Nucleus accumbens (tissue), 56 donors: ENCODE measurements around the gene ADAM19.

ENCODE experiments used
- DNase-seq, 56 donors: peaks; one replicate each; lab custom pipeline; 2025; lab: John Stamatoyannopoulos, UW

The ADAM19 gene

DNA sequence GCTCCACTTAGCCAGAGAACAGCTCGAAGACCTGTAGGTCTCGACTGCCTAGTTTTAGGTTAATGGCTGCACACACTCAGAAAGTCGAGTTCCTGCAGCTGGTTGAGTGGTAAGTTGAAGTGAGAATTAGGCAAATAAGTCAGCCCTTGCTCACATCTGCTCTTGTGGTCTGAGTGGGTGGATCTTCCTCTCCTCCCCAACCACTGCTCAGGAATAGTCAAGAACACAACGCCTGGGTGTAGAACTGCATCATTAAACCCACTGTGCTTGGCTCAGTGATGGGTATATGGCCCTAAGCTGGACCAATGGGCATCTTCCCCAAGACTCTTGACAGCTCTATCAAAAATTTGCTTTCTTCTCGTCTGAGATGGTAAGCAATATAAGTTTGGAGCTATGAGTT, 20.9 kb upstream of the ADAM19 start:
- DNase-seq = no peak

DNA sequence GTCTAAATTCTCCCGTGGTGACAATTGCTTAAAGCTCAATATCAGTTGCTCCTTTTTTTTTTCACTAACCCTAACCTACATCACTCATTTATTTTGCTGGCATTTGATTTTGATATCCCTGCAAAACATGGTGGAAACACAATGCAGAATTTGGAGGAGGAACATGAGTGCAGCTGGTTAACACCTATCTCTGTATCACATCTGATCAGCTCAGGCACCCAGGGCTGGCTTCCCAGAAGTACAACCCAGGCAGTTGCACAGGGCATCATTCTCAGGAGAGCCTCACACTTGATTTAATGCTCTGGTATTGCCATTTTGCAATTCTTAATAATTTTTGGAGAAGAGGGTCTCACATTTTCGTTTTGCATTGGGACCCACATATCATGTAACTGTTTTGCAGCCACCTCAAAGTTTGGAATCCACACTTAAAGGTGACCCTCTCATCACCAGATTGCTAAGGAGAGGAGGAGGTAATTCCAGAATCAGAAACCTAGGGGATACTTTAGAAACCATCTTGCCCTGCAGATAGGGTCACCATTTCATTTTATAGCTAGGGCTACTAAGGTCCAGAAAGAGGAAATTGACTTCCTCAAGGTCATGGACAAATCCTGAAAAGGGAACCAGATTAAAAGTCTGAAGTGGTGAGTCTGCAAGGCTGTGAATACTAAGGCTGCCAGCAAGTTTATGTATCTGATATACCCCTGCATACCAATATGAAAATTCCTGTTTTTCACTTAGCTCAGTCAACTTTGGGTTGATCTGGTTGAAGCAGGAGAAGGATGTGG, 19.3 kb upstream of the ADAM19 start:
- no peak for DNase-seq

DNA sequence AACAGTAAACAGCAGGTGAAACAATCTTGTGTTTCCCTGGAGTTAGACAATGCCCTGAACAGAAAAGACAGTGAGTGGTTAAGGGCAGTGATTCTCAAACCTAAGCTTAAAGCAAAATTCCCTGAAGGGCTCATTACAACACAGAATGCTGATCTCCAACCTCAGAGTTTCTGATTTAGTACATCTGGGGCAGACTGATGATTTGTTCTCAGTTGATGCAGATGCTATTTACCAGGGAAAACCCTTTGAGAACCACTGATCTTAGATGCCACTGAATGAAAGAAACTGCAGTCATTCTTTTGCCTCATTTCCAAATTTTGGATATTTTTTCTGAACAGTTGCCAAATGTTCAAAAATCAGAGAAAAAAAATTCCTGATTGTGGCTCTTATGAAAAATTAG, 18.7 kb upstream of the ADAM19 start:
- DNase-seq = no peak

DNA sequence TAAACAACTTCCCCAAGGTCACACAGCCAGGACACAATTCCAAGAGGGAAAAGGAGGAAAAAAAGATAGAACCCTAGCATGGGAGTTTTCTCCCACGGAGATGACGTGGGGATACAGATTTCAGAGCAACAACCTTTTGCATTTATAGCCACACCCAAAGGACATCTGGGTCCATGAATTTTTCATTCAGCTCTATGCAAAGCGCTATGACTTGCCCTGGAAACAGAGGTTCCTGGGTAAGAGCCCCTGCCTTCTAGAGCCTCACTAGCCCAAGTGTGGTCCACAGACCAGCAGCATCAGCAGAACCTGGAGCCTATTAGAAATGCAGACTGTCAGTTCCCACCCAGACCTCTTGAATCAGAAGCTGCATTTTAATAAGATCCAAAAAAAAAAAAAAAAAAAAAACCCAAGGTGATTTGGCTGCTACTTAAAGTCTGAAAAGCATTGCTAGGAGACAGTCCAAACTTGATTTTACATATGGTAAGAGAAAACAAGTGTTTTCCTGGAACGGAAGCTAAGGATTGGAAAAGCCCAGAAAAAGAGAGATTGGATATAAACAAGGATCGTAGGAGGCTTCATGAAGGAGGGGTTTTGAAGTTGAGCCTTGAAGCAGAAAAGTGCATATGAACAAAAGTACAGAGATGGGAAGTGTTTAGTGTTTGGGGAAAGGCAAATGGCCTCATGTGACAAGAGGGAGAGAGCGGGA, 17.6 kb upstream of the ADAM19 start:
- no peak for DNase-seq

DNA sequence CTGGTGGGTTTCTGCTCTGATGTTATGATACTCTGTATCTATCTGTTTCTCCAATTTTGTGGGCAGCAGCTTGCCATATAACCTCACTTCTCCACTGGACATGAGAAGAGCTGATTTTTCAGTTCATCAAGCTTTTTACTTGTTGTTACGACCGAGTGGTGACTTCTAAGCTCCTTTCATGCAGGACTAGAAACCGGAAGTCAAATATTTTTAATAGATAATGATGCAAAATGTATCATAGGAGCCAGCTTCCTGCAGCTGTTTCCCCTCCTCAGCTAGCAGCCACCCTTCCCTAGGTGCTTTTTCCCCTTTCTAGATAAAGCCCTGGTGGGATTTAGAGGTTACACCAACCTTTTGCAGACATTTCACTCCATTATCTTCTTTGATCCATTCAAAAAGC, 17.0 kb upstream of the ADAM19 start:
- no peak for DNase-seq

DNA sequence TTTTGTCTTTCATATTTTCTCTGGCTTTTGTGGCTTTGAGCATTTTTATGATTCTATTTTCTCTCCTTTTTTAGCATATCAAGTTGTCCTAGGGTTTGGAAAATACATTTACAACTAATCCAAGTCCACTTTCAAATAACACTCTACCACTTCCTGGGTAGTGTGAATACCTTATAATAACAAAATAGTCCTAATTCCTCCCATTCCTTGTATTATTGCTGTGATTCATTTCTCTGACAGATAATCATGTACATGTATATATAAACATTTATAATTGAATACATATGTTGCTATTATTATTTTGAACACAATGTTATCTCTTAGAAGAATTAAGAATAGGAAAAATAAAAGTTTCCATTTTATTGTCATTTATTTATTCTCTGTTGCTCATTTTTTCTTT, 14.9 kb upstream of the ADAM19 start:
- no peak for DNase-seq

DNA sequence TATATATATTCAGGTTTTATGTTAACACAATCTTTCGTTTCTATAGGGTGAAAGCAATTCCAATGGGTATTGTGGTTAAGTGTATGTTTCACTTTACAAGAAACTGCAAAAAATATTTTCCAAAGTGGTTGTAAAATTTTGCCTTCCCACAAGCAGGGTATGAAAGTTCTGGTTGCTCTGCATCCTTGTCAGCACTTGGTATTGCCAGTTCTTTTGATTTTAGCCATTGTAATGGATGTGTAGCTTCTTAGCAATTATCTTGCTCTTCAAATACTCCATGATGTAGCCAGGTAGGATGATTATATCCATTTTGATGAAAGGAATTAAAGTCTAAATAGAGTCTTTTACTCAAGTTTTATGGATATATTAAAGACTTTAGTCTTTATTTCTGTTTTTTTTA, 9.1 kb upstream of the ADAM19 start:
- no peak for DNase-seq

DNA sequence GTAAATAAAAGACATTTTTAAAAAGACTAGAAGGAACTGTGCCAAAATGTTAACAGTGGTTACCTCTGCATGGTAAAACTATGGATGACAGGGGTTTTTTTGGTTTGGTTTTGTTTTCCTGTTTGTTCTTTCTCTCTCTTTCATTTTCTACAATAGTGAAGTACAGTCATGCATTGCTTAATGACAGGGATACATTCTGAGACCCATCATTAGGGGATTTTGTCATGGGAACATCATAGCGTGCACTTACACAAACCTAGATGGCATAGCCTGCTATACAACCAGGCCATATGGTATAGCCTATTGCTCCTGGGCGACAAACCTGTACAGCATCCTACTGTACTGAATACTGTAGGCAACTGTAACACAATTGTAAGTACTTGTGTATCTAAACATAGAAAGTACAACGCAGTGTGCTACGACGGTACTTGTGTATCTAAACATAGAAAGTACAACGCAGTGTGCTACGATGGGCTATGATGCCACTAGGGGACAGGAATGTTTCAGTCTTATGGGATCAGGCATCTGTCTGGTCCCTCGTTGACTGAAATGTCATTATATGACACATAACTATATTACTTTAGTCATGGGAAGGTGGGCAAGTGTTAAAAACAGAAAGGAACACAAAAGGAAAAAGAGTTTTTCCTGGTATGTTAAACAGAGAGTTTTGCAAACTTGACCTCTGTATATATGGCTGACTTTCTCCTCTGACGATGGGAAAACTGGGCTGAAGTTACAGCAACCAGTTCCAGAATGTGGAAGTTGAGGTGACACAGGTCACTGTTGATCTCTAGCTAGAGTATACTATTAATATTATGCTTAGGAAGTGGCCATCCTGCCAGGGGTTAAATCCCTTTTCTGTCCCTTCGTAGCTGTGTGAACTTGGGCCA, 7.4 kb upstream of the ADAM19 start:
- DNase-seq = no peak

DNA sequence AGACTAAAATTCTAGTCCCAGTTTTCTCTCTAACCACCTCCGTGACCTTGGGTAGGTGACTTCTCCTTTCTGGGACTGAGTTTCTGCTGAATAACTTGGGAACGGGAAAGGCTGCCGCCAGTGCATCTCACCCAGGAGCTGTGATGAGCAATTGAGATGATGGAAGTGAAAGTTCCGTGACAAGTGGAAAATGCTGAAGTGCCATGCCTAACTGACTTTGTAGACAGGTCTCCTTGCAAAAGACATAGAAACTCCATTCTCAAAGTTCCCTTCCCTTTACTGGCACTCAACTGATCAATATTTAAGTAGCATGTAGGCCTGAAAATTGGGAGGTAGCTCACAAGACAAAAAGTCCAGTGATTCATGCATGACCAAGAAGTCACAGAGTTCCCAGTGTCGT, 6.3 kb upstream of the ADAM19 start:
- no peak for DNase-seq

DNA sequence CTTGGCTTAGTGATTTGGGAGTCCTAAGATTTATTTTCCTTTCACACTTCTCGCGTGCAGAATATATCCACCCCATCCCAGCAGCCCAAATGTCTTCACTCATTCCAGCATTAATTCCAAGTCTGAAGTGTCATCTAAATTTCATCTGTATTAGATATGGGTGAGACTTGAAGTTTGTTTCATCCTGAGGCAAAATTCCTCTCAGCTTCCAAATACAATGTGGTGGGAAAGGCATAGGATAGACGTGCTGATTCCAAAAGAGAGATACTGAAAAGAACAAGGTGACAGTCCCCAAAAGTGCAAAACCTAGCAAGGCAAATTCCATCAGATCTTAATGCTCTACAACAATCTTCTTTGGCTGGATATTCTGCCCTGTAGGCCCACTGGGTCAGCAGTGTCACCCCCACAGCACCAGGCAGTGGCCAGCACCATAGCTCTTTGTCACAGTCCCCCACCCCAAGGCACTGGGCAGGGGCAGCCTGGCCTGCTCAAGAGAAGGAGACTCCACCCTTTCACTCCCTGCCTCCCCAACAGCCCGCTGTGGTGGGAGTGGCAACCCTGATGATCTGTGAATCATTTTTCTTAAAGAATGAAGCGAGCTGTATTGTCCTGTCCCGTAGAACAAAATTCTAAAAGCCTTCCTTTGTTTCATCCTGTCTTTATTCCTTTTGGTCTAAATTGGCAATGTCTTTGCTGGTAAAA, 2.7 kb upstream of the ADAM19 start:
- DNase-seq = peak in 1 of 56 donors; percentile 9

DNA sequence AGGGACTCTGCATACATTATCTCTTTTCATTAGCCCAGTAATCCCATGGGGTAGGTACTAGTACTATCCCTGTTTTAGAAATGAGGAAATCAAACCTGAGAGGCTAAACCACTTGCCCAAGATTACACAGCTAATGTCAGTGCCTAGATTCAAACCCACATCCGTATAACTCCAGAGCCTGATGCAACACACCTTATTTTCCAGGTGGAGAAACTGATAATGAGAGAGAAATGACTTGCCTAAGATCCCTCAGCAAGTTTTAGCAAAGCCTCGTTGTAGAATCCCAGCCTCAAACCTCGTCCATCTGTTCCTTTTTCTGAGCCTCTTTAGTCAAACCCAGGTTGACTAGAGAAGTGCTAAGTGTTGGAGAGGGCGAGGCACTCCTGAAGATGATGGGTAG, 1.1 kb upstream of the ADAM19 start:
- no peak for DNase-seq

DNA sequence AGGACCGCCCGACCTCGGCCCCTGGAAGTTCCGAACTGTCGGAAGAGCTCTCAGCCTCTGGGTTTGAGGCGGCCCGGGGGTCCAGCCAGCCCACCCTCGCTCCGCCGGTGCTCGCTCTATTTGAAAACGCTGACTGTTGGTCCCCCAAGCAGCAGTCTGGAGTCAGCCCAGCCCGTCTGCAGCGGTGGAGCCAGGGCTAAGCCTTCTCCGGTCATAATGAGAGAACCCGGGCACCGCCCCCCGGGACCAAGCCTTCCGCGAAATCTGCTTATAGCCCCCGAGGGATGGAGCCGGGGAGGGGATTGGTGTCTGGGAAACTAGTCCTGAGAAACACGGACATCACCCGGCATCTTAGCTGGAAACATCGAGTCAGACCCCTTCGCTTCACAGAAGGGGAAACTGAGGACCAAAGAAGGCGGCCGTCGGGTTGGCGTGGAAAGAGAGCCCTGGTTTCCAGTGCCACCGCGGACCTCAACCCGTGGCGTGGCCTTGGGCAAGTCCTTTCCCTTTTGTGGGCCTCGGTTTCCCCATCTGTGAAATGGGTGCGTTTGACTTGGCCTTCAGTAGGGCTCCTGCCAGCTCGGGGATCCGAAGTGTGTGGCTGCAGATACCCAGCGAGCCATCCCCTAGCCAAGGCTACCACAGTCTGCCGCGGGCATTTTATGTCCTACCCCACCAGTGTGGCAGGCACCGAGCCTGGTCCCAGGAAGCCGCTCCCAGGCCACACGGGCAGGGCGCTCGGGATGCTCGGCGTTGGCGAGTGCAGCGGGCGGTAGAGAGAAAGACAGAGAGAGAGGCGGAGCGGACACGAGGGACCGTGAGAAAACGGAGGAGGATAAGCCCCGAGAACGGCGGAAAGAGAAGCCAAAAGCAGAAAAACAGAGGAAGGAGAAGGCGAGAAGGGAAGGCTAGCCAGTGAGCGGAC, 857 bp downstream of the ADAM19 start:
- peak in 2 of 56 donors; percentile 33 to 39 for DNase-seq

DNA sequence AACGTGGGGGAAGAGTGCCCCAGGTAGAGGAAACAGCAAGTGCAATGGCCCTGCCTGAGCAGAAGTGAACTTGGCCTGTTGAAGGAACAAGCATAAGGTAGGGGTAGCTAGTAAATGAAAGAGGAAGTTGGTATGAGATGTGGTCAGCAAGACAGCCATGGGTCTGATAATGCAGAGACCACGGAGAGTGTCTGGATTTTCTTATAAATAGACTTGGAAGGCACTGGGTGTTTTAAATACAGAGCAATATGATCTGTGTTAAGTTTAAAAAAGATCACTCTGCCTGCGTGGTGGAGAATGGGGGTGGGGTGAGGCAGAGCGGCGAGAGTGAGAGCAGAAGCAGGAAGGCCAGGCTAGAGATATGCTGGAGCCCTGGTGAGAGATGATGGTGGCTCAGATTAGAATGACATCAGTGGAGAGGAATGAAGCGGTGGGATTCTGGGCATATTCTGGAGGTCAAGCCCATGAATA, 4.2 kb downstream of the ADAM19 start:
- peak in 3 of 56 donors; percentile 12 to 33 (median 16) for DNase-seq

DNA sequence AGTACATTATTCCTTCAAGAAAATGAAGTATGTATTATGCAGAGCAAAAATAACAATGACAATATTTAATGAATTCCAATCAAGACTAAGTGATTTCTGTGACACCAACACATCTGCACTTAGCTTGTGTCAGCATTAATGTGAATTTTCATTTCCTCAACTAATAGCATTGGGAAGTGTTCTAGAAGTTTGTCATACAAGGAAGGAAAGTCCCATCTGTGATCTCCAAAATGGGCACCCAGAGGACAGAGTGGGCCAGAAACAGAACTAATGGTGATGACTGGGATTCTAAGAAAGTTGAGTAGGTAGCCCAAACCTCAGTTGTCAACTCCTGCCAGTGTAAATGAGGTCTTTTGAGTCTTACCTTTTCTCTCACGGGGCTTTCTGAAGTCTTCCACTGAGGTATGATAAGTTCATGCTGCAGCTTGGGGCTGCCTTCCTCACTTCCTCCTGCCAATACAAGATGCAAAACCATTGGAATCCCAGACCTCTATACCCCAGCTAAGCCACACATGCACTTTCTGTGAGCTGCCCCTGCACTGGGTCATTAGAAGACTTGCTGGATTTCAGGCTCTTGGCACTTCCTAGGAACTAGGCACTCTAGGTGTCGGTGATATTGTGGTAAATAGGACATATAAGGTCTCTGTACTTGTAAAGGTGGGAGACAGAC, 4.9 kb downstream of the ADAM19 start:
- no peak for DNase-seq

DNA sequence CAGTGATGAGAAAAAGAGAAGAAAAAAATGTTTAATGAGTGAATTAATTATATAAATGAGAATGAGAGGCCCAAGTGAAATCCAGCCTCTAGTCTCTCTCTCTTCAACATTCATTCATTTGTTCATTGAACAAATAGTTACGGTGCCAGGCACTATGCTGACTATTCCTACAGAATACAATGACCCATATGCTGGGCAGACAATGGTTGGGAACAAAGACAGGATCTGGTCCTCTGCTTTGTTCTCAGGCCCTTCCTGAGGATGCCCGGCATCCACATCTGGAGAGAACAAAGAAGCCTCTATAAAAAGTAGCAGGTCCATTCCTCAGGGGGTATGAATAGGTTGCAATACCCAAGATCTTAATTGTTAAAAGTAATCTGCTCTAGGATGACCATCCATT, 6.9 kb downstream of the ADAM19 start:
- DNase-seq = peak in 34 of 56 donors; percentile 15 to 71 (median 38)

DNA sequence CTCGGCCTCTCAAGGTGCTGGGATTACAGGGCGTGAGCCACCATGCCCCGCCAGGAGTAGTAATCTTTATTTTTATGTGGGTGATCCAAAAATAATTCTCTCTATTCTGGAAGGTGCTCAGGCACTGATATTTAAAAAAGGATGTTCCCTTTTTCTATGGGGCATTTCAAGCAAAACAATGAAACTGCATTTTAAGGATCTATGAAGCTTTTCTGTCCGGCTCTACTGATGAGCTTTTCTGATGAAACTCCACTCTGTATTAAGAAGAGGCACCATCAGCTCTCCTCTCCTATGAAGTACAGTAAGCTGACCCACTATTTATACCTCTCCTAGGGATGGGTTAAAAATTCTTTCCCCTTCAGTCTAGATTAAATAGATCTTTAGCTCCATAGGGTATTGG, 7.4 kb downstream of the ADAM19 start:
- no peak for DNase-seq

DNA sequence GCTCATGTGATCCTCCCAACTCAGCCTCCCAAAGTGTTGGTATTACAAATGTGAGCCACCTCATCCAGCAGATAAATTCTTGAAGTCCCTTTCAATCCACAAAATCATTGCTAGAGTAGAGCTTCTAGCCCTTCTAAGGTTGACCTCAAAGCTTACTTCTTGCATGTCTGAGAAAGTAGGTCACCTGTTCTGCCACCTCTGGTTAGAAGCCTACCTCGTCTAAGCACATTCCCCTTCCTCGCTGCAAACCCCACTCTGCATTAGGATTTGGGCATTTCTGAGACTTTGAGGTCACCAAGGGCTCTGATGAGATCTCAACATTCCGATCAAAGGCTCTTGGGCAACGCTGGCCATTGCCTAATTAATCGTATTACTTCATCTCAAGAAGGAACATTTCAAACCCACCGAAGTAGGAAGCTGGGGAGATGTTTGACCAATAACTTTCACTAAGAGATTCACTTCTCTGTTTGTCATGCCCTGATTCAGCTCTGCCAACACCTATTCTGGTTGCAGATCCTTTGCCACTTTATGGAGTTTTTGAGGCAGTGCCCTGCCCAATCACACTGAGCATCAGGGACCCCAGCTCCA, 8.6 kb downstream of the ADAM19 start:
- DNase-seq = no peak
